Measurements from ENCODE around the gene BACH2. TPM values are rescaled to one million over a fixed set of nuclear protein-coding genes. Genes with fewer than 3 reads are reported as not detected.
A peak's percentile ranks its signal among the peaks of the same experiment; 100 is the strongest.

The BACH2 gene
- total and polyA plus RNA-seq, 4 donors = 11.0 to 16.7 (median 12.9) TPM

DNA sequence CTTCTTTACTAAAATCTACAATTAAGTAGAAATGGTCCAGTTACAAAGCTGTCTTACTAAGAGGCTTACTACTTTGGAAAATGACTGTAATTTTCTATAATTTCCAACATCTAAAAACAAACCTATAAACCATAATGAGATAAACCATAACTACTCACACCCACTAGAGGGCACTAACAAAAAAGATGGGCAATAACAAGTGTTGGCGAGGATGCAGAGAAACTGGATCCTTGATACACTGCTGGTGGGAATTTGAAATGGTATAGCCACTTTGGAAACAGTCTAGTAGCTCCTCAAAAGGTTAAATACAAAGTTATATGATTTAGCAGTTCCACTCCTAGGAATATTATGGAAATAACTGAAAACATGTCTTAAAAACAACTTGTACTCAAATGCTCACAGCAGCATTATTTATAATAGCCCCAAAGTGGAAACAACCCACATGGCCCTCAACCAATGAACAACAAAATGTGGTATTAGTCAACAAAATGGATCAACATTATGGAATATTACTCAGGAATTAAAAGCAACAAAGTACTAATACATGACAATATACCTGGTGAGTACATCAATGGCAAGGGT, 351.7 kb downstream of the BACH2 start:
- Histone ChIP-seq H3K4me3 (ENCODE audit: low read depth, low read length) (no peak overlapping the region), H3K27me3 (ENCODE audit: control insufficient read depth, insufficient read depth, low read length) (no peaks in the 10 kb centered on the region), H3K36me3 (ENCODE audit: control insufficient read depth, insufficient read depth, low read length) (no peaks in the 10 kb centered on the region), H3K27ac (ENCODE audit: low read depth, low read length) (no peak overlapping the region), H3K9me3 (ENCODE audit: control insufficient read depth, insufficient read depth, low read length) (no peaks in the 10 kb centered on the region), H3K4me1 (ENCODE audit: control insufficient read depth, insufficient read depth, low read length) (peaks cover 36% of the 10 kb centered on the region)
- WGBS (ENCODE audit: insufficient coverage) = no CpG with 5 or more reads among the region's 1 CpG
- no peak for DNase-seq (ENCODE audit: low read depth in 4 of 6, low spot score in 6 of 6)

DNA sequence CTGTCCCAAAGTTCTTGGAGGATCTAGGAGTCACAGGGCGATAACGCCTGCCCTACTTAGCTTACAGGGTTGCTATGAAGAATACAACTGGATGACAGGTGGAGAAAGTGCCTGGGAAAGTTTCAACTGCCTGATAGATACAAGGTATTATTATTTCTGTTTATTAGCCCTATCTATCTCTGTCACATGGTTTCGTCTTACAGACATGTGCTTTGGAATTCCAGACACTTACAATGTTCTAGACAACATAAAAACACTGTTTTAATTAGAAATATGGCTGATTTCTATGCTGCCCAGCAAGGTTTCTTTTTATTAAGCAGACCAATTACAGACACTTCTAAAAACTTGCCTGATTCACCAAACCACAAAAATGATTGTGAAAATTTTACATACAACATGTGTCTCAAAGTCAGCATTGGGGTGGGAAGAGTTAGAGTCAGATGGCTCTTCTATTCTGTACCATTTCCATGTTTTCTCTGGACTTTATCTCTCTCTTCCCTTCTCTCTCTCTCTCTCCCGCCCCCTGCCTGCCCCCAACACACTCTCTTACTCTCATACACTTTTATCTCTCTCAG, 352.4 kb downstream of the BACH2 start:
- no peaks in the 10 kb centered on the region for H3K9me3 ChIP-seq (ENCODE audit: control insufficient read depth, insufficient read depth, low read length)
- no peak overlapping the region for H3K4me3 ChIP-seq (ENCODE audit: low read depth, low read length)
- no peaks in the 10 kb centered on the region for H3K36me3 ChIP-seq (ENCODE audit: control insufficient read depth, insufficient read depth, low read length)
- 100% methylated on average over 2 of the region's 4 CpGs for WGBS (ENCODE audit: insufficient coverage)
- DNase-seq (ENCODE audit: low read depth in 4 of 6, low spot score in 6 of 6) = no peak
- peaks cover 36% of the 10 kb centered on the region for H3K4me1 ChIP-seq (ENCODE audit: control insufficient read depth, insufficient read depth, low read length)
- H3K27ac ChIP-seq (ENCODE audit: low read depth, low read length) = no peak overlapping the region
- no peaks in the 10 kb centered on the region for H3K27me3 ChIP-seq (ENCODE audit: control insufficient read depth, insufficient read depth, low read length)

DNA sequence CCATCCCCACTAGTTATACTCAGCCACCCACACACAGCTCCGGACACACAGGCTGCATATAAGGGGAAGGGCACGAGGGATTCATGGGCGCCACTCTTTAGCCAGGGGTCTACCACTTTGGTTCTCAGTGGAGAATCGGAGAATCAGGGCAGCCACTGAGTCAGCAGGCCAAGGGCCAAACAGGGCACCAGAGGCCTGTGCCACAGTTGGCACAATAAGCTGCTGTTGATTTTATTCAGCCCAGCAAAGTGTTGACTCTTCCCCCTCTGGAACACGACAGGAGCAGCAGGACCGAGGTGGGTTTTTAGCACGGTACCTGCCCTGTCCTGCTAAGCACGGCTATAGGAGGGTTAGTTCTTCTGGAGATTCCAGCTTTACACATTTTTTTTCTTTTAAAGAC, 354.0 kb downstream of the BACH2 start:
- no peaks in the 10 kb centered on the region for H3K27me3 ChIP-seq (ENCODE audit: control insufficient read depth, insufficient read depth, low read length)
- peaks cover 28% of the 10 kb centered on the region for H3K4me1 ChIP-seq (ENCODE audit: control insufficient read depth, insufficient read depth, low read length)
- no peak for DNase-seq (ENCODE audit: low read depth in 4 of 6, low spot score in 6 of 6)
- no peak overlapping the region for H3K4me3 ChIP-seq (ENCODE audit: low read depth, low read length)
- no peak overlapping the region for H3K27ac ChIP-seq (ENCODE audit: low read depth, low read length)
- no peaks in the 10 kb centered on the region for H3K36me3 ChIP-seq (ENCODE audit: control insufficient read depth, insufficient read depth, low read length)
- 90% methylated on average over 6 of the region's 8 CpGs for WGBS (ENCODE audit: insufficient coverage)
- no peaks in the 10 kb centered on the region for H3K9me3 ChIP-seq (ENCODE audit: control insufficient read depth, insufficient read depth, low read length)

DNA sequence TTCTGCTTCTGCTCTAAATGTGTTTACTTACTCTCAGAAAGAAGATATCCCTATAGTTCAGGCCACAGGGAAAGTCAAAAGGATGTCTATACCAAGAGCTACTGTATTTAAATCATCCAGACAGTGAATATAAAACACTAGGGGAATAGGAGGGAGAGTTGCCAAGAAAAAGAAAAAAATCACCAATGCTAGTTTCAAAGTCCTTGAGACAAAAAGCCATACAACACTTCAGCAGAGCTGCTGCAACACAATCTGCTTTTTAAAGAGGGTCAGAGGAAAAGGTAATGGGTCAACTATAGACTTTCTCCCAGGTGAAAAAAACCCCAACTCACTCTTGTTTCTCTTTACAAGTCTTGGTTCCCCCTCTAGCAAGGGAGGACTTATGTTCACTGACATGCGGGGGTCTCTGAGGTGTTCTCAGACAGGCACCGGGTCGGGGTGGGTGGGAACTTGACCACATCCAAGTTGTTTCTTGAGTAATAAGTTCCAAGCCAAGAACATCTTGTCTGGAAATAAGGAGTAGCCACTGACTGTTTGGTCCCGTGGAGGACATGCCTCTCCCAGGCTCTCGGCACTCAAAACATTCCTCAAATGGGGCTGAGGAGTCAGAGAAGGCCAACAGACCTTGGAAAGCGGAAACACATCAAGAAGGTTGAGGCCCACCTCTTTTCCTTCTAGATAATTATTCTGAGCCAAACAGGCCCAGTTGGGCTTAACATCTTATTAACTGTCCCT, 354.7 kb downstream of the BACH2 start:
- Histone ChIP-seq H3K27me3 (ENCODE audit: control insufficient read depth, insufficient read depth, low read length) (no peaks in the 10 kb centered on the region), H3K4me1 (ENCODE audit: control insufficient read depth, insufficient read depth, low read length) (peaks cover 28% of the 10 kb centered on the region), H3K4me3 (ENCODE audit: low read depth, low read length) (no peak overlapping the region), H3K36me3 (ENCODE audit: control insufficient read depth, insufficient read depth, low read length) (no peaks in the 10 kb centered on the region), H3K27ac (ENCODE audit: low read depth, low read length) (peak overlapping the region; percentile 76), H3K9me3 (ENCODE audit: control insufficient read depth, insufficient read depth, low read length) (no peaks in the 10 kb centered on the region)
- DNase-seq (ENCODE audit: low read depth in 4 of 6, low spot score in 6 of 6) = peak in 1 of 6 donors; percentile 8
- WGBS (ENCODE audit: insufficient coverage) = 77% methylated on average over 2 of the region's 6 CpGs

DNA sequence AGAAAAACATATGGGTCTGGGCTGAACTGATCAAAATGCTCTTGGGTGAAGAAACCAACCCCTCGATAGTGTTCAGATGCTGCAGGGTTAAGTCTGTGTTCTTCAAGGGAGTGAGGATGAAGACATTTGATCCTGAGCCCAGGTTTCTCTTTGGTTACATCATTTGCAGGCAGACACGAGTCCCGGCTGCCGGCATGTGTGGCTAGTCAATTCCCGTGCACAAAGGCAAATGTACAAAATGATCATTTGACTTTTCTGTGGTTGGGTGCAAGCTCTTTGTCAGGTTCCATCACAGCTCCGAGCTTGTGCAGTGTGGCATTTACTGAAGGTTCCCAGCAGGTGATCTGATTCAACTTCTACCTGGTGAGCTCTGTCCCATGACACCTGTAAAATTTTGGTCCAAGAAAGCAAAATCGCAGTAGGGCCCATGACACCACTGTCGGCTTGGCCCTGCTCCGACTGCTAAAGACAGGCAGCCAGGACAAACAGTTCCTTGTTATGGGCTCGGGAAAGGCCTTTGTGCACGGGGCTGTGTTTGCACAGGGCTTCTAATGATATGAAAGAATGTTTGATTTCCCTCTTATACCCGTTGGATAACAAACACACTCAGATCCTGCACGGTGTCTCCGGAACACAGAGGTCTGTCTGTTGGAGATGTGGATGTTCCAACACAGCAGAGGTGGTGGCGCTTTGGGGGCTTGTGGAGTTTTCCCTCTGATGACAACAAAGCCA, 355.4 kb downstream of the BACH2 start:
- Histone ChIP-seq H3K27ac (ENCODE audit: low read depth, low read length) (peak overlapping the region; percentile 76), H3K9me3 (ENCODE audit: control insufficient read depth, insufficient read depth, low read length) (no peaks in the 10 kb centered on the region), H3K27me3 (ENCODE audit: control insufficient read depth, insufficient read depth, low read length) (no peaks in the 10 kb centered on the region), H3K4me3 (ENCODE audit: low read depth, low read length) (no peak overlapping the region), H3K4me1 (ENCODE audit: control insufficient read depth, insufficient read depth, low read length) (peaks cover 28% of the 10 kb centered on the region), H3K36me3 (ENCODE audit: control insufficient read depth, insufficient read depth, low read length) (no peaks in the 10 kb centered on the region)
- WGBS (ENCODE audit: insufficient coverage) = 14% methylated on average over 10 of the region's 15 CpGs
- DNase-seq (ENCODE audit: low read depth in 4 of 6, low spot score in 6 of 6) = peak in 4 of 6 donors; percentile 31 to 73 (median 58)

DNA sequence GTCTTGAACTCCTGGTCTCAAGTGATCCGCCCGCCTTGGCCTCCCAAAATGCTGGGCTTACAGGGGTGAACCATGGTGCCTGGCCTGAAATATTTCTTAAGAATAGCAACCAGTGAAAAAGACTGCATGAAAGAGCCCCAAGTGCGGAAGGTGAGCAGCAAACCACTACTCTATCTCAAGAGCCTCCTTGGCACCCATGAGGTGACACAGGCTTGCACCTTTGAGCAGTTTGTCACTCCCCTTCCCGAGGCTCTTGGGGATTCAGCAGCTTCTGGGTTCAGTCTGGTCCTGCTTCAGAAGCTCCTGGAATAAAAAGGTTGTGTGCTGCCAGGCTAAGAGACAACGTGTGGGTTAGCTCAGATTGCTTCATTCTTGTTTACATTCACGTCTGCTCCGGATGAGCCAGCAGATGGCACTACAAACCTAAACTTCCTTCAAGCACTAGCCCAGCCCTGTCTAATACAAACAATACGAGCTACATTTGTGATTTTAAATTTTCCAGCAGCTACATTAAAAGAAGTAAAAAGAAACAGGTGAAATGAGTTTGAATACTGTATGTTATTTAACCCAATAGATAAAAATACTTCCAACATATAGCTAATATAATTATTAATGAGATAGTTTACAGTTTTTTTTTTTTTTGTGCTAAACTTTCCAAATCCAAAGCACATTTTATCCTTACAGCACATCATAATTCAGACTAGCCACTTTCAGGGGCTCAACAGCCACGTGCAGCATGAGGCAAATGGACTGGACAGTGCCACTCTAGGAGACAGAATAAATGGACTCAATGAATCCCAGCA, 356.2 kb downstream of the BACH2 start:
- no peaks in the 10 kb centered on the region for H3K9me3 ChIP-seq (ENCODE audit: control insufficient read depth, insufficient read depth, low read length)
- H3K27me3 ChIP-seq (ENCODE audit: control insufficient read depth, insufficient read depth, low read length) = no peaks in the 10 kb centered on the region
- H3K4me3 ChIP-seq (ENCODE audit: low read depth, low read length) = no peak overlapping the region
- H3K27ac ChIP-seq (ENCODE audit: low read depth, low read length) = peak overlapping the region; percentile 76
- peak in 5 of 6 donors; percentile 70 to 97 (median 81) for DNase-seq (ENCODE audit: low read depth in 4 of 6, low spot score in 6 of 6)
- peaks cover 28% of the 10 kb centered on the region for H3K4me1 ChIP-seq (ENCODE audit: control insufficient read depth, insufficient read depth, low read length)
- WGBS (ENCODE audit: insufficient coverage) = 37% methylated on average over 8 of the region's 9 CpGs
- H3K36me3 ChIP-seq (ENCODE audit: control insufficient read depth, insufficient read depth, low read length) = no peaks in the 10 kb centered on the region

DNA sequence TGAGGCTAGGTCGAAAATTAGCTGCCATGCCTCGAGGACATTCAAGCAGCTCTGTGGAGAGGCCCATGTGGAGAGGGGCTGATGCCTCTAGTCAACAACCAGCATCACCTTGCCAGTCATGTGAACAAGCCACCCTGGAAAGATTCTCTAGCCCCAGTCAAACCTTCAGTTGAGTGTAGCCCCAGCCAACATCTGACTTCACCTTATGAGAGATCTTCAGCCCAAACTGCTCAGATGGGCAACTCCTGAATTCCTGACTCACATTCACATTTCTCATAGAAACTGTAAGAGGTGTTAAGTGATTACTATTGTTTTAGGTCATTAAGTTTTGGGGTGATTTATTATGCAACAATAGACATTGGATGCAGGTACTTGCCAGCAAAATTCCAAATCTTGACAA, 357.5 kb downstream of the BACH2 start:
- H3K36me3 ChIP-seq (ENCODE audit: control insufficient read depth, insufficient read depth, low read length) = peaks cover 5% of the 10 kb centered on the region
- no peak for DNase-seq (ENCODE audit: low read depth in 4 of 6, low spot score in 6 of 6)
- WGBS (ENCODE audit: insufficient coverage) = 85% methylated on average over 2 of the region's 2 CpGs
- H3K4me1 ChIP-seq (ENCODE audit: control insufficient read depth, insufficient read depth, low read length) = peaks cover 28% of the 10 kb centered on the region
- H3K4me3 ChIP-seq (ENCODE audit: low read depth, low read length) = no peak overlapping the region
- H3K27me3 ChIP-seq (ENCODE audit: control insufficient read depth, insufficient read depth, low read length) = no peaks in the 10 kb centered on the region
- no peak overlapping the region for H3K27ac ChIP-seq (ENCODE audit: low read depth, low read length)
- H3K9me3 ChIP-seq (ENCODE audit: control insufficient read depth, insufficient read depth, low read length) = no peaks in the 10 kb centered on the region

DNA sequence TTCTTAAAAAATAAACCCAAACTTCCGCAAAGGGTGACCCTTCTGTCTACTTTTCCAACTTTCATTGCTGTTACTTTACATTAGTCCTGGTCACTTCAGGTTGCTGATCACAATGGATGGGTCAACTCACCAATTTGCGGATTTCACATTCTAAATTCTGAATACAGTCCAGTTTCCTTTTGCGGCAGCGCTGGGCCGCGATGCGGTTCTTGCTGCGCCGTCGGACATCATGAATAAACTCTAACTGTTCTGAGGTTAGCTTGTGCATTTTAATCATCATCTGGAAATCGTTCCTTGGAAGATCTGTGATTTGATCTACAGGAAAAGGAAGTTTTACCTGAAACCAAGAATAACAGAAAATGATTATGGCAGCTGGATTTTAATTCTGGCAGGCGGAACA, 358.6 kb downstream of the BACH2 start:
- Histone ChIP-seq H3K27me3 (ENCODE audit: control insufficient read depth, insufficient read depth, low read length) (no peaks in the 10 kb centered on the region), H3K27ac (ENCODE audit: low read depth, low read length) (no peak overlapping the region), H3K4me1 (ENCODE audit: control insufficient read depth, insufficient read depth, low read length) (peaks cover 26% of the 10 kb centered on the region), H3K36me3 (ENCODE audit: control insufficient read depth, insufficient read depth, low read length) (peaks cover 7% of the 10 kb centered on the region), H3K9me3 (ENCODE audit: control insufficient read depth, insufficient read depth, low read length) (no peaks in the 10 kb centered on the region), H3K4me3 (ENCODE audit: low read depth, low read length) (no peak overlapping the region)
- no peak for DNase-seq (ENCODE audit: low read depth in 4 of 6, low spot score in 6 of 6)
- 98% methylated on average over 8 of the region's 12 CpGs for WGBS (ENCODE audit: insufficient coverage)

DNA sequence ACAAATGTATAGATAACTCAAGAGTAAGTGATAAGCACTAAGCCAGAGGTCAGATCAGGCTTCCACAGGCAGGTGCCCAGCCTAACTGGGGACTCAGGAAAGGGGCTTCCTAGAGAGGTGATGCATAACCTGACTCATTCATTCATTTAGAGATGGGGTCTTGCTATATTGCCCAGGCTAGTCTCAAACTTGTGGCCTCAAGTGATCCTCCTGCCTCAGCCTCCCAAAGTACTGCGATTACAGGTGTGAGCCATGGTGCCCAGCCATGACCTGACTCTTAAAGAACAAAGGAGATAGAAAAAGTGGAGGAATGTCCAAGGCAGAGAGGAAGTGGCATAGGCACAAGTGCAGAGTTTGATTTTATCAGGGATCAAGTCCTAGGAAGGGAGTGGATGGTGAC, 360.5 kb downstream of the BACH2 start:
- Histone ChIP-seq H3K27me3 (ENCODE audit: control insufficient read depth, insufficient read depth, low read length) (no peaks in the 10 kb centered on the region), H3K36me3 (ENCODE audit: control insufficient read depth, insufficient read depth, low read length) (peaks cover 17% of the 10 kb centered on the region), H3K4me3 (ENCODE audit: low read depth, low read length) (no peak overlapping the region), H3K27ac (ENCODE audit: low read depth, low read length) (no peak overlapping the region), H3K9me3 (ENCODE audit: control insufficient read depth, insufficient read depth, low read length) (no peaks in the 10 kb centered on the region), H3K4me1 (ENCODE audit: control insufficient read depth, insufficient read depth, low read length) (peaks cover 10% of the 10 kb centered on the region)
- DNase-seq (ENCODE audit: low read depth in 4 of 6, low spot score in 6 of 6) = no peak
- 100% methylated on average over 1 of the region's 1 CpG for WGBS (ENCODE audit: insufficient coverage)

All from spinal cord (tissue), 10 donors.